ENCODE measurements around the gene ABCA4.

- TF ChIP-seq REST (IDR thresholded peaks at IDR 0.05; ENCODE audit: insufficient read depth in 1 of 2, low read depth in 2 of 2, low read length in 2 of 2) (no peak), SIN3A (IDR thresholded peaks at IDR 0.05; ENCODE audit: borderline replicate concordance, insufficient read depth, low read length) (no peak), POLR2AphosphoS5 (IDR thresholded peaks at IDR 0.05; ENCODE audit: low read depth, low read length) (no peak)
Observed at GRCh38 chr1:94093396-94093795, 27.6 kb downstream of the ABCA4 start.

All from PFSK-1 (cell line).